Neuronal stem cell (in vitro differentiated cells): ENCODE data around the gene HOXA5.

Source experiments
- DNase-seq: peaks from one replicate; pipeline ENCODE4 v3.0.0-alpha.2; 2013; ENCODE audit warnings: low spot score
- H2AFZ ChIP-seq: one replicate; pipeline ENCODE4 v1.6.1; 2013; ENCODE audit warnings: mild to moderate bottlenecking, low read length, inconsistent platforms
- H2AK5ac ChIP-seq: 2 replicates; pipeline ENCODE4 v1.6.1; 2013; ENCODE audit warnings: low read depth, mild to moderate bottlenecking, inconsistent platforms, low read length, moderate library complexity, mixed read lengths
- H2BK120ac ChIP-seq: 2 replicates; pipeline ENCODE4 v1.6.1; 2013; ENCODE audit warnings: low read depth, mild to moderate bottlenecking, inconsistent platforms, low read length, moderate library complexity, mixed read lengths
- H2BK12ac ChIP-seq: one replicate; pipeline ENCODE4 v1.6.1; 2013; ENCODE audit warnings: low read length, inconsistent platforms
- H2BK15ac ChIP-seq: 2 replicates; pipeline ENCODE4 v1.6.1; 2013; ENCODE audit warnings: mild to moderate bottlenecking, low read length, inconsistent platforms, mixed read lengths
- H2BK5ac ChIP-seq: one replicate; pipeline ENCODE4 v1.6.1; 2013; ENCODE audit warnings: inconsistent platforms, mild to moderate bottlenecking, low read length, moderate library complexity
- H3K14ac ChIP-seq: one replicate; pipeline ENCODE4 v1.6.1; 2013; ENCODE audit warnings: low read length, inconsistent platforms
- H3K18ac ChIP-seq: 2 replicates; pipeline ENCODE4 v1.6.1; 2013; ENCODE audit warnings: low read length, inconsistent platforms
- H3K23ac ChIP-seq: 2 replicates; pipeline ENCODE4 v1.6.1; 2013; ENCODE audit warnings: low read depth, mild to moderate bottlenecking, mixed read lengths, low read length, inconsistent platforms; ENCODE audit not compliant: poor library complexity
- H3K27ac ChIP-seq: replicated peaks from 3 replicates; pipeline ENCODE4 v1.5.1; 2013; ENCODE audit warnings: low read length, inconsistent platforms
- H3K27me3 ChIP-seq, 3 experiments: 2 replicates each; pipeline ENCODE4 v1.6.1; 2013; ENCODE audit warnings: low read length in 3 of 3, mild to moderate bottlenecking in 2 of 3, inconsistent platforms in 1 of 3, low read depth in 1 of 3, mixed read lengths in 1 of 3, moderate library complexity in 1 of 3; ENCODE audit not compliant: control insufficient read depth in 3 of 3, insufficient read depth in 3 of 3
- H3K36me3 ChIP-seq, 2 donors: replicated peaks in 1 of 2; 2 replicates each; pipeline ENCODE4 v1.6.1; 2013; ENCODE audit warnings: low read length in 2 of 2; ENCODE audit not compliant: control insufficient read depth in 2 of 2, insufficient read depth in 2 of 2
- H3K4ac ChIP-seq: 2 replicates; pipeline ENCODE4 v1.6.1; 2013; ENCODE audit warnings: inconsistent platforms, mild to moderate bottlenecking, low read length, moderate library complexity
- H3K4me1 ChIP-seq, 2 donors: 1 replicate in 1 of 2; 2 replicates in 1 of 2; pipeline ENCODE4 v1.6.1; 2013; ENCODE audit warnings: low read length in 2 of 2, low read depth in 1 of 2; ENCODE audit not compliant: control insufficient read depth in 2 of 2, insufficient read depth in 1 of 2
- H3K4me2 ChIP-seq: one replicate; pipeline ENCODE4 v1.6.1; 2013; ENCODE audit warnings: mild to moderate bottlenecking, low read length, inconsistent platforms; ENCODE audit not compliant: insufficient read depth, poor library complexity, severe bottlenecking
- H3K4me3 ChIP-seq, 2 donors: 2 replicates each; pipeline ENCODE4 v1.5.1; 2013; ENCODE audit warnings: low read length in 2 of 2, mild to moderate bottlenecking in 2 of 2, inconsistent platforms in 1 of 2, moderate library complexity in 1 of 2
- H3K79me1 ChIP-seq: one replicate; pipeline ENCODE4 v1.6.1; 2013; ENCODE audit warnings: low read depth, mild to moderate bottlenecking, inconsistent platforms, low read length, moderate library complexity
- H3K9ac ChIP-seq: one replicate; pipeline ENCODE4 v1.6.1; 2013; ENCODE audit warnings: mild to moderate bottlenecking, low read depth, low read length, inconsistent platforms; ENCODE audit not compliant: poor library complexity
- H3K9me3 ChIP-seq, 2 donors: replicated peaks in 1 of 2; 2 replicates each; pipeline versions ENCODE3 to v1.6.1; 2013; ENCODE audit warnings: low read length in 2 of 2, mild to moderate bottlenecking in 2 of 2, inconsistent platforms in 1 of 2, low read depth in 1 of 2, mixed read lengths in 1 of 2, moderate library complexity in 1 of 2; ENCODE audit not compliant: control insufficient read depth in 2 of 2, insufficient read depth in 1 of 2
- H4K8ac ChIP-seq: one replicate; pipeline ENCODE4 v1.6.1; 2013; ENCODE audit warnings: low read depth, mild to moderate bottlenecking, inconsistent platforms, low read length, moderate library complexity
- H4K91ac ChIP-seq: one replicate; pipeline ENCODE4 v1.6.1; 2013; ENCODE audit warnings: low read length, low read depth, mild to moderate bottlenecking, inconsistent platforms; ENCODE audit not compliant: poor library complexity
- WGBS, 2 donors: extraction: QIAGEN DNeasy Blood & Tissue Kit; methylation state at CpG; one replicate each; pipeline ENCODE4 v1.1.7; 2013; ENCODE audit warnings: missing lambda C conversion rate in 2 of 2, mixed read lengths in 1 of 2; ENCODE audit not compliant: insufficient read length in 2 of 2, insufficient replicate concordance in 1 of 2; ENCODE audit errors: extremely low coverage in 2 of 2; 5-methylcytosine and 5-hydroxymethylcytosine counted together

Gene HOXA5

DNA sequence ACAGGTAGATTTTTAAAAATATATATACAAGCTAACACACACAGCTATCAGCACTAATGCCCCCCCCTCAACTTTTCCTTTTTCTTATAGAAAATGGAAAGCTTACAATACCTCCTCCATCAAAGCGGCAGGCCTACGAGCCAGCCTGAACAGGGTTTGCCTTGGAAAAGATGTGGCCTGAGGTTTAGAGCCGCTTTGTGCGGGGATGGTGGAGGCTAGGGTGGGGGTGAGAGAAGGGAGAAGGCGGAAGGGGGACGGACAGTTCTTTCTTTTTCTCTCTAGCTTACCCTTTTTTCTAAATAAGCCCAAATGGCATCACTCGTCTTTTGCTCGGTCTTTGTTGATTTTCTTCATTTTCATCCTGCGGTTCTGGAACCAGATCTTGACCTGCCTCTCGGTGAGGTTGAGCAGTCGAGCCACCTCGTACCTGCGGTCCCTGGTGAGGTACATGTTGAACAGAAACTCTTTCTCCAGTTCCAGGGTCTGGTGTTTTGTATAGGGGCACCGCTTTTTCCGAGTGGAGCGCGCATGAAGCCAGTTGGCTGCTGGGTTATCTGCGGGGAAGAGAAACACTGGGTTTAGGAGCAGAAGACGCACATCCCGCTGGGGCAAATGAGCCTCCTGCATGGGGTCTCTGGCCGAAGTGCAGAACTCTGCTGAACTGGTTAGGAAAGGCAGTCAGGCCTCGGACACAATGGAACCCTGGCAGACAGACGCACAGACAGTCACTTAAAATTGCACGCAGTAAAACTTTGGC, 20.0 kb upstream of the HOXA5 start:
- no peak overlapping the region for H3K4ac ChIP-seq
- no peak overlapping the region for H2BK15ac ChIP-seq
- DNase-seq = no peak
- peaks cover 15 to 32% of the 10 kb centered on the region in 2 donors for H3K9me3 ChIP-seq
- peak overlapping the region; percentile 75 for H3K23ac ChIP-seq
- H3K14ac ChIP-seq = no peak overlapping the region
- no peak overlapping the region for H2AK5ac ChIP-seq
- H2BK120ac ChIP-seq = no peak overlapping the region
- no peak overlapping the region for H3K4me3 ChIP-seq
- H3K27me3 ChIP-seq = peaks cover 73 to 97% (median 95%) of the 10 kb centered on the region in 3 experiments
- H3K4me1 ChIP-seq = no peaks in the 10 kb centered on the region
- no peak overlapping the region for H2AFZ ChIP-seq
- no peak overlapping the region for H3K27ac ChIP-seq
- no CpG with 5 or more reads among the region's 24 CpGs for WGBS, 2 donors
- peaks cover 2% of the 10 kb centered on the region for H3K79me1 ChIP-seq
- H2BK5ac ChIP-seq = no peak overlapping the region
- H4K8ac ChIP-seq = no peak overlapping the region
- H4K91ac ChIP-seq = no peak overlapping the region
- no peak overlapping the region for H3K4me2 ChIP-seq
- H3K36me3 ChIP-seq = no peaks in the 10 kb centered on the region
- no peak overlapping the region for H2BK12ac ChIP-seq
- no peak overlapping the region for H3K9ac ChIP-seq
- H3K18ac ChIP-seq = no peak overlapping the region

DNA sequence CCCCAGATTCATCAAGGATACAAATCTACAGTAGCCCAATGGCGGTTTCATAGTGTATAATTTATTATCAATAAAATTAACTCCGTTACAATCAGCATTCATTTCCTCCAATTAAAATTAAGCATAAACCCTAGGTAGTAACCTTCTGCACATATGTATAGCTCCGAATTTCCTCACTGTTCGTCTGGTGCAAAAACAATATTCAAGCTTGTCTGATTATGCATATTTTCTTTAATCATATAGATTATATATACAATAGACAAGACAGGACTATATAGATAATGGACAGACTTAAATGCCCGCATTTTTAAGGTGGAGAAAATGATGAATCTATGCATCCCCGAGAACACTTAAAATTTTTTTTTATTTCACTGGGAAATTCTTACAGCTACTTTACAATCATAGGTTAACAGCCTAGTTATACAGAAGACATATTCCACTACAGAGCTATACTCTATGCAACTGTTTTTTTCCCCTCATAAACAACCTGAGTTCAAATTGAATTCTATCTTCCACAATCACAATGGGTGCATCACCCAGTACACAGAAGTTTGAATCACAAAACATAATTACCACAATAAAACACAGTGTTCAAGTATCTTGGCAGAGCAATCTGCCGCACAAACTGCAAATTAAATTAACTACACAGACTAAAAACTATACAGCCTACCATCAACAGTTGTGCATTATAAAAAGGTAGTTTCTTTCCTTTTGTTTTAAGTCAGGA, 19.2 kb upstream of the HOXA5 start:
- H2AFZ ChIP-seq = no peak overlapping the region
- H3K27ac ChIP-seq = no peak overlapping the region
- no peak overlapping the region for H3K14ac ChIP-seq
- no peak overlapping the region for H4K91ac ChIP-seq
- H4K8ac ChIP-seq = no peak overlapping the region
- no peak overlapping the region for H3K23ac ChIP-seq
- no peaks in the 10 kb centered on the region for H3K4me1 ChIP-seq
- H3K4me2 ChIP-seq = no peak overlapping the region
- H3K9ac ChIP-seq = no peak overlapping the region
- H2BK15ac ChIP-seq = no peak overlapping the region
- no peak overlapping the region for H2AK5ac ChIP-seq
- peaks cover 16 to 33% of the 10 kb centered on the region in 2 donors for H3K9me3 ChIP-seq
- H3K4me3 ChIP-seq = no peak overlapping the region
- H3K4ac ChIP-seq = no peak overlapping the region
- no peak overlapping the region for H2BK120ac ChIP-seq
- peaks cover 72 to 97% (median 95%) of the 10 kb centered on the region in 3 experiments for H3K27me3 ChIP-seq
- peaks cover 2% of the 10 kb centered on the region for H3K79me1 ChIP-seq
- no peak overlapping the region for H3K18ac ChIP-seq
- H2BK5ac ChIP-seq = no peak overlapping the region
- no peaks in the 10 kb centered on the region for H3K36me3 ChIP-seq
- no peak for DNase-seq
- no peak overlapping the region for H2BK12ac ChIP-seq
- WGBS, 2 donors = no CpG with 5 or more reads among the region's 7 CpGs

DNA sequence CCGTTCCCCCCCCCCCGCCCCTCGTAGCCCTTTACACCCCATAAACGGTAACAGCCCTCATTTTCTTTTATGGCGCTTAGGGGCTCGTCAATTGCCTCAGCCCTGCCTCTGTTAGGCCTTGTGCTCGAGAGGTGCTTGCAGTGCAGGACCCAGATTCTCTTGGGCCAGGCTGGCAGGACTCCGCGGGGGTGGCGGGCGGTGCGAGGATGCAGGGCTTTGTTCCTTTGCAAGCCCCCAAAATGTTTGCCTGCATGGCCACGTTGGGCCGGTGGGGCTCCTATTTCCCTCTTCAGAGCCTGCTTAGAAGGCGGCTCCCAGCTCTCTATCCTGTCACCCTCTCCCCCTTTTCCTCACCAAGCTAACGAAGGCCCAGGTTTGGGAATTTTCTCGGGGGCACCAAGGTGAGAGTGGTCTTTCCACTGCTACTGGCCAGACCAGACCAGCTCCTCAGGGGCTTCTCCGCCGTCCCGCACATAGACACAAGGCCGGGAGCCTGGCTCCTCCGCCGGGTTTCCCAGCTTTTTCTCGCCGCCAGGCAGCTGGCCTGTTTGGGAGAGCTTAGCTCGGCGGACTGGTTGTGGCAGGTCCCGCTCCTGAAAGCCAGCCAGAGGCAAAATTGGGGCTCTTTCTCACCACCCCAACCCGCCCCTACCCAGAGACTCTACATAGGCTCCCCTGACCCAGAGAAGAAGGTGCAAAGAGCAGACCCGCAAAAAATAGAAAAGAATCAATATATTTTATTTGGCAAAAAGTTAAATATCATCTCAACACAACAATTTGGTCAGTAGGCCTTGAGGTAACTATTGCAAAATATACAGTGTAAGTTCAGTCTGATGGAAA, 18.5 kb upstream of the HOXA5 start:
- WGBS, 2 donors = no CpG with 5 or more reads among the region's 30 CpGs
- no peak overlapping the region for H2BK15ac ChIP-seq
- DNase-seq = no peak
- H3K23ac ChIP-seq = peak overlapping the region; percentile 91
- H4K8ac ChIP-seq = no peak overlapping the region
- peaks cover 75 to 97% (median 95%) of the 10 kb centered on the region in 3 experiments for H3K27me3 ChIP-seq
- no peaks in the 10 kb centered on the region for H3K4me1 ChIP-seq
- H2AK5ac ChIP-seq = no peak overlapping the region
- no peaks in the 10 kb centered on the region for H3K36me3 ChIP-seq
- peaks cover 23 to 40% of the 10 kb centered on the region in 2 donors for H3K9me3 ChIP-seq
- no peak overlapping the region for H3K4ac ChIP-seq
- H4K91ac ChIP-seq = no peak overlapping the region
- H3K4me2 ChIP-seq = no peak overlapping the region
- H3K14ac ChIP-seq = no peak overlapping the region
- H3K79me1 ChIP-seq = peaks cover 2% of the 10 kb centered on the region
- H2BK120ac ChIP-seq = no peak overlapping the region
- H3K9ac ChIP-seq = no peak overlapping the region
- H3K18ac ChIP-seq = no peak overlapping the region
- H2BK12ac ChIP-seq = no peak overlapping the region
- no peak overlapping the region for H3K27ac ChIP-seq
- H2AFZ ChIP-seq = peak overlapping the region; percentile 69
- peak overlapping the region; percentile 82 for H2BK5ac ChIP-seq
- H3K4me3 ChIP-seq = no peak overlapping the region
